ENCODE data around the gene FNIP1. TPM values are rescaled to one million over a fixed set of nuclear protein-coding genes. Genes with fewer than 3 reads are reported as not detected.
"Not testable (repeated sequence)": the region's sequence is repeated elsewhere in the genome, so short reads cannot be mapped to it uniquely, and the experiment has no call there.

The FNIP1 gene
- total and polyA plus RNA-seq, 9 of the 15 experiments (the other 6 are each of a cell fraction or from before 2014, with no cell fraction given): 5.0 to 32.8 (median 18.4) TPM

GRCh38 chr5:131593921-131594320, 202.9 kb downstream of the FNIP1 start:
- POLR2A ChIA-PET: interaction anchor here (0.6 kb wide), 2 partner anchors 11 to 341 kb away, joined by 3 read pairs; no protein-coding TSS in a partner anchor
- Histone ChIP-seq H3K4me1 (replicated peaks in 1 of 2; ENCODE audit: control insufficient read depth in 2 of 2, insufficient read depth in 2 of 2, low read length in 2 of 2) (no peaks in the 10 kb centered on the region; a peak in 2 of 5 replicates), H3K4me2 (ENCODE audit: insufficient read depth, low read length) (no peak overlapping the region), H3K9me1 (ENCODE audit: control insufficient read depth, insufficient read depth, low read length) (no peaks in the 10 kb centered on the region), H2AFZ (ENCODE audit: low read depth, low read length) (no peak overlapping the region), H3K9ac (ENCODE audit: insufficient read depth in 1 of 2, low read depth in 2 of 2, low read length in 2 of 2) (no peak overlapping the region), H4K20me1 (replicated peaks; ENCODE audit: control insufficient read depth, insufficient read depth, low read length) (no peaks in the 10 kb centered on the region), H3K36me3 (ENCODE audit: control insufficient read depth, insufficient read depth, low read length) (peaks cover 12% of the 10 kb centered on the region; the same call in 2 of the 3 replicates), H3K79me2 (ENCODE audit: control insufficient read depth, insufficient read depth, low read length) (peaks cover 52% of the 10 kb centered on the region), H3K27ac (ENCODE audit: extremely low read depth, low read depth, low read length) (no peak overlapping the region), H3K27me3 (ENCODE audit: control insufficient read depth in 2 of 2, insufficient read depth in 2 of 2, low read length in 2 of 2) (no peaks in the 10 kb centered on the region), H3K9me3 (replicated peaks; ENCODE audit: control insufficient read depth, insufficient read depth, low read depth, low read length) (no peaks in the 10 kb centered on the region), H3K4me3 (no peak overlapping the region)
- DNase-seq (ENCODE audit: extremely low read depth in 1 of 4, low spot score in 3 of 4) (no peak), ATAC-seq (no peak), FAIRE-seq (no peak)
- intact Hi-C loops (cut with micrococcal nuclease): no loop called here
- no TSS peak for BruUV-seq (replicated peaks)
- CTCF ChIA-PET (ENCODE audit: low intra/inter-chr PET ratio): no interaction called here
- in situ Hi-C loops (cut with MboI): no loop called here
- peak; percentile 18; the same call in 1 of the 2 replicates for TF ChIP-seq ZBTB33 (CRISPR knock-in tag; IDR thresholded peaks at IDR 0.05)
- TF ChIP-seq ZBTB2 (IDR thresholded peaks at IDR 0.05): no peak
- WGBS (ENCODE audit: insufficient coverage, low coverage, missing lambda C conversion rate): 100% methylated on average over 2 of the region's 2 CpGs

GRCh38 chr5:131593436-131593835, 203.4 kb downstream of the FNIP1 start:
- H4K20me1 ChIP-seq (replicated peaks; ENCODE audit: control insufficient read depth, insufficient read depth, low read length); H3K9me3 ChIP-seq (replicated peaks; ENCODE audit: control insufficient read depth, insufficient read depth, low read depth, low read length); H3K27me3 ChIP-seq (ENCODE audit: control insufficient read depth in 2 of 2, insufficient read depth in 2 of 2, low read length in 2 of 2); DNase-seq (ENCODE audit: extremely low read depth in 1 of 4, low spot score in 3 of 4); H3K9me1 ChIP-seq (ENCODE audit: control insufficient read depth, insufficient read depth, low read length); CTCF ChIA-PET (ENCODE audit: low intra/inter-chr PET ratio); intact Hi-C loops (cut with micrococcal nuclease); H3K4me3 ChIP-seq; FAIRE-seq; H3K4me1 ChIP-seq (replicated peaks in 1 of 2; ENCODE audit: control insufficient read depth in 2 of 2, insufficient read depth in 2 of 2, low read length in 2 of 2); POLR2A ChIA-PET; H2AFZ ChIP-seq (ENCODE audit: low read depth, low read length); H3K9ac ChIP-seq (ENCODE audit: insufficient read depth in 1 of 2, low read depth in 2 of 2, low read length in 2 of 2); H3K4me2 ChIP-seq (ENCODE audit: insufficient read depth, low read length); BruUV-seq (replicated peaks); in situ Hi-C loops (cut with MboI); H3K27ac ChIP-seq (ENCODE audit: extremely low read depth, low read depth, low read length); ATAC-seq: not testable (repeated sequence)
- Histone ChIP-seq H3K36me3 (ENCODE audit: control insufficient read depth, insufficient read depth, low read length) (peaks cover 12% of the 10 kb centered on the region; the same call in 2 of the 3 replicates), H3K79me2 (ENCODE audit: control insufficient read depth, insufficient read depth, low read length) (peaks cover 49% of the 10 kb centered on the region)
- 67% methylated on average over 2 of the region's 2 CpGs for WGBS (ENCODE audit: insufficient coverage, low coverage, missing lambda C conversion rate)

Other genes starting within 250 kb of the FNIP1 start
- gene RAPGEF6, start 161.8 kb downstream of the FNIP1 start, total RNA-seq (2014; rRNA removed): 12.7 and 13.7 TPM in 2 replicates
- 23.4 and 24.9 TPM in 2 replicates for gene RAPGEF6, start 161.8 kb downstream of the FNIP1 start, total RNA-seq (2014; rRNA removed; fragmentation: Illumina TruSeq; extraction: Trizol)
- gene RAPGEF6, start 161.8 kb downstream of the FNIP1 start, total RNA-seq (2015; rRNA removed; fragmentation: Illumina TruSeq; extraction: Trizol): 18.5 and 20.5 TPM in 2 replicates
- gene RAPGEF6, start 161.8 kb downstream of the FNIP1 start, total RNA-seq (2021): 16.8 and 17.7 TPM in 2 replicates
- 13.9 and 17.1 TPM in 2 replicates for gene RAPGEF6, start 161.8 kb downstream of the FNIP1 start, polyA plus RNA-seq (2011; rRNA removed)
- gene RAPGEF6, start 161.8 kb downstream of the FNIP1 start, polyA plus RNA-seq (2014; fragmentation: Illumina TruSeq; extraction: Trizol): 9.9 and 10.9 TPM in 2 replicates
- 1 to 10 TPM; 2.7 to 3.6 TPM for gene RAPGEF6, start 161.8 kb downstream of the FNIP1 start, polyA plus RNA-seq (2014; fragmentation: Nextera tagmentation; extraction: Ambion mirVana)
- gene RAPGEF6, start 161.8 kb downstream of the FNIP1 start, polyA plus RNA-seq (2014; rRNA removed): 7.7 and 12.5 TPM in 2 replicates
- 0.18 TPM in 1 of 2 replicates, not detected in the other for gene MEIKIN, start 148.6 kb upstream of the FNIP1 start, total RNA-seq (2014; rRNA removed)
- gene MEIKIN, start 148.6 kb upstream of the FNIP1 start, total RNA-seq (2014; rRNA removed; fragmentation: Illumina TruSeq; extraction: Trizol): not detected in 2 replicates
- not detected in 2 replicates for gene MEIKIN, start 148.6 kb upstream of the FNIP1 start, total RNA-seq (2015; rRNA removed; fragmentation: Illumina TruSeq; extraction: Trizol)
- gene MEIKIN, start 148.6 kb upstream of the FNIP1 start, total RNA-seq (2021): not detected in 2 replicates
- gene MEIKIN, start 148.6 kb upstream of the FNIP1 start, polyA plus RNA-seq (2011; rRNA removed): not detected in 2 replicates
- gene MEIKIN, start 148.6 kb upstream of the FNIP1 start, polyA plus RNA-seq (2014; fragmentation: Illumina TruSeq; extraction: Trizol): not detected in 2 replicates
- gene MEIKIN, start 148.6 kb upstream of the FNIP1 start, polyA plus RNA-seq (2014; fragmentation: Nextera tagmentation; extraction: Ambion mirVana): not detected
- gene MEIKIN, start 148.6 kb upstream of the FNIP1 start, polyA plus RNA-seq (2014; rRNA removed): not detected in 2 replicates
- 0.50 and 0.73 TPM in 2 replicates for gene ACSL6, start 214.6 kb upstream of the FNIP1 start, total RNA-seq (2014; rRNA removed)
- 0.62 and 1.0 TPM in 2 replicates for gene ACSL6, start 214.6 kb upstream of the FNIP1 start, total RNA-seq (2014; rRNA removed; fragmentation: Illumina TruSeq; extraction: Trizol)
- 0.60 and 0.69 TPM in 2 replicates for gene ACSL6, start 214.6 kb upstream of the FNIP1 start, total RNA-seq (2015; rRNA removed; fragmentation: Illumina TruSeq; extraction: Trizol)
- gene ACSL6, start 214.6 kb upstream of the FNIP1 start, total RNA-seq (2021): 1.5 and 1.6 TPM in 2 replicates
- gene ACSL6, start 214.6 kb upstream of the FNIP1 start, polyA plus RNA-seq (2011; rRNA removed): 1.0 and 1.2 TPM in 2 replicates
- gene ACSL6, start 214.6 kb upstream of the FNIP1 start, polyA plus RNA-seq (2014; fragmentation: Illumina TruSeq; extraction: Trizol): 0.82 and 1.00 TPM in 2 replicates
- under 1 TPM; 0.62 to 0.75 TPM for gene ACSL6, start 214.6 kb upstream of the FNIP1 start, polyA plus RNA-seq (2014; fragmentation: Nextera tagmentation; extraction: Ambion mirVana)
- gene ACSL6, start 214.6 kb upstream of the FNIP1 start, polyA plus RNA-seq (2014; rRNA removed): 0.62 and 0.69 TPM in 2 replicates

All from K562 (cell line).